Subcutaneous abdominal adipose tissue (tissue), 5 donors: ENCODE measurements around the gene ZNF276.
"Not testable (repeated sequence)": the region's sequence is repeated elsewhere in the genome, so short reads cannot be mapped to it uniquely, and the experiment has no call there.

Source experiments
- H3K27ac ChIP-seq: one replicate; pipeline ENCODE4 v1.7.0; 2013; ENCODE audit warnings: low read depth, mild to moderate bottlenecking, inconsistent platforms, low read length, moderate library complexity
- H3K27me3 ChIP-seq, 5 donors: one replicate each; pipeline ENCODE4 v1.7.0; 2013; ENCODE audit warnings: low read length in 5 of 5, inconsistent platforms in 1 of 5; ENCODE audit not compliant: control insufficient read depth in 5 of 5, insufficient read depth in 4 of 5
- H3K36me3 ChIP-seq, 5 donors: one replicate each; pipeline ENCODE4 v1.7.0; 2013; ENCODE audit warnings: low read length in 5 of 5; ENCODE audit not compliant: control insufficient read depth in 5 of 5, insufficient read depth in 5 of 5
- H3K4me1 ChIP-seq, 5 donors: one replicate each; pipeline ENCODE4 v1.7.0; 2013; ENCODE audit warnings: low read length in 5 of 5, mild to moderate bottlenecking in 3 of 5, moderate library complexity in 1 of 5; ENCODE audit not compliant: control insufficient read depth in 5 of 5, insufficient read depth in 5 of 5
- H3K4me3 ChIP-seq, 5 donors: one replicate each; pipeline ENCODE4 v1.7.0; 2013; ENCODE audit warnings: low read length in 5 of 5, low read depth in 1 of 5
- H3K9ac ChIP-seq, 5 donors: one replicate each; pipeline ENCODE4 v1.7.0; 2013; ENCODE audit warnings: low read length in 5 of 5, mild to moderate bottlenecking in 4 of 5, moderate library complexity in 3 of 5
- H3K9me3 ChIP-seq, 5 donors: one replicate each; pipeline ENCODE4 v1.7.0; 2013; ENCODE audit warnings: low read length in 5 of 5; ENCODE audit not compliant: control insufficient read depth in 5 of 5
- donor health status: healthy.
- donor health status: healthy.
- donor health status: healthy.
- donor health status: healthy.
- donor health status: healthy.

ZNF276 gene

DNA sequence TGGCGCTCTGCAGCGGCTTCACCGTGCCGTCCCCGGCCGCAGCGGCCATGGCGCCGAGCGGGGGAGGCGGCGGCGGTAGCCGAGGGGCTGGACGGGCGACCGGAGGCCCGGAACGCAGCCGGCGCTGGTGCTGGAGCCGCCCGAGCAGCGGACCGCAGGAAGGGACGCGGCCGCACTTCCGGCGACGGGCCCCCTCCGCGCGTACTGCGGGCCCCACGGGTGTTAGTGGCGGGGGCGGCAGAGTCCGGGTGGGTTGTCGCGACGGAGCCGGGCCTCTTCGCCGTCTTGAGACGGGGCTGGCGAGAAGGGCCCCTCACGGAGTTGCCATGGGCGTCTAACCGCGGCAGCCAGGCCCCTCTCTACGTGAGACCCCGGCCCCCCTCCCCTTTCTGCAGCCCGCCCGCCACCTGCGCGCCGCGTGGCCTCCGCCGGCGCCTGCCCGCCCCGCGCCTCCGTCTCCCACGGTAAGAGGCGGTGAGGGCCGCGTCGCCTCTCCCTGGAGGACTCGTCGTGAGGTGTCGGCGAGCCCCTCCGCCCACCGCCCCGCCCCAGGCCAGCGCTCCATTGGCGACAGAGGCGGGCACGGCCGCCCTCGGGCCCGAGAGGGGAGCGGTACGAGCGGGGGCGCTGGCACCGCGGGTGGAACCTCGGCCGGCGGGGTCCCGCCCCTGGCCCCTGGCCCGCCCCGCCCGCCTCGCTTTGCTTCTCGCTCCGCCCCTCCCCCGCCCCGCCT lies at the start of gene ZNF276, which contains the start of gene VPS9D1:
Gene ZNF276, plus strand, starts transcription at position 725 of the 733 bp plus-strand sequence. CDS start 104 bp downstream, outside the sequence.
Gene VPS9D1, minus strand, starts transcription at position 86 of the 733 bp plus-strand sequence. Its CDS starts 37 bp downstream, at position 49.
- peak within 1 kb of the TSS; percentile 80 for H3K27ac ChIP-seq
- H3K4me3 ChIP-seq: peak within 1 kb of the TSS; percentile 71 to 92 (median 81)
- peaks cover 5 to 47% (median 30%) of the 10 kb centered on the region in 5 donors for H3K4me1 ChIP-seq
- H3K27me3 ChIP-seq: no peaks in the 10 kb centered on the region
- H3K9ac ChIP-seq: peak within 1 kb of the TSS; percentile 26 to 80 (median 76)
- H3K9me3 ChIP-seq: no peaks in the 10 kb centered on the region
- peaks cover 0 to 22% (median 16%) of the 10 kb centered on the region in 5 donors for H3K36me3 ChIP-seq

DNA sequence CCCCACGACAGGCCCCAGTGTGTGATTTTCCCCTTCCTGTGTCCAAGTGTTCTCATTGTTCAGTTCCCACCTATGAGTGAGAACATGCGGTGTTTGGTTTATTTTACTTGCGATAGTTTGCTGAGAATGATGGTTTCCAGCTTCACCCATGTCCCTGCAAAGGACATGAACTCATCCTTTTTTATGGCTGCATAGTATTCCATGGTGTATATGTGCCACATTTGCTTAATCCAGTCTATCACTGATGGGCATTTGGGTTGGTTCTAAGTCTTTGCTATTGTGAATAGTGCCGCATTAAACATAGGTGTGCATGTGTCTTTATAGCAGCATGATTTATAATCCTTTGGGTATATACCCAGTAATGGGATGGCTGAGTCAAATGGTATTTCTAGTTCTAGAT lies 49.8 kb upstream of the ZNF276 start:
- not testable (repeated sequence) for H3K9ac ChIP-seq, H3K36me3 ChIP-seq, H3K27ac ChIP-seq, H3K4me1 ChIP-seq, H3K27me3 ChIP-seq, H3K4me3 ChIP-seq, H3K9me3 ChIP-seq

GRCh38 chr16:89672177-89672941 lies 49.0 kb upstream of the ZNF276 start:
- Histone ChIP-seq H3K36me3 (peaks cover 0 to 3% (median 0%) of the 10 kb centered on the region in 5 donors), H3K4me1 (peaks cover 0 to 9% (median 3%) of the 10 kb centered on the region in 5 donors), H3K9me3 (no peaks in the 10 kb centered on the region), H3K27me3 (no peaks in the 10 kb centered on the region), H3K27ac (peak overlapping the region; percentile 9), H3K9ac (peak overlapping the region in 1 of 5 donors; percentile 89), H3K4me3 (peak overlapping the region in 2 of 5 donors; percentile 18 to 20)

DNA sequence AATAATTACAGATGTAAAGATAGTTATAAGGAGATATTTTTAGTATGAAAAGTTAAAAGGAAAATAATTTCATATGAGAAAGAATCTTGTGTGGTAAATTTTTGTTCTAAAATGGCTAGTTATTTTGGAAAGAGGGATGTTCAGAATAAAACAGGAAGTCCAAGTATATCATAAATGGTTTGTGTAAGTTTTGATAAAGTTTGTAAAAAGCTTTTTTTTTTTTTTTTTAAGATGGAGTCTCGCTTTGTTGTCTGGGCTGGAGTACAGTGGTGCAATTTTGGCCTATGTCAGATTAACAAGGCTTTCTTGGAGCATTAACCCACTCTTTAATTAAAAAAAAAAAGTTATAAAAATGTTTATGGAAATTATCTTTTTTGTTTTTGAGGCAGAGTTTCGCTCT lies 43.1 kb upstream of the ZNF276 start:
- H3K27ac ChIP-seq: no peak overlapping the region
- H3K9me3 ChIP-seq: peaks cover 0 to 3% (median 0%) of the 10 kb centered on the region in 5 donors
- H3K9ac ChIP-seq: no peak overlapping the region
- peaks cover 0 to under 1% (median 0%) of the 10 kb centered on the region in 5 donors for H3K4me1 ChIP-seq
- no peaks in the 10 kb centered on the region for H3K27me3 ChIP-seq
- peaks cover 0 to 3% (median 0%) of the 10 kb centered on the region in 5 donors for H3K36me3 ChIP-seq
- no peak overlapping the region for H3K4me3 ChIP-seq

DNA sequence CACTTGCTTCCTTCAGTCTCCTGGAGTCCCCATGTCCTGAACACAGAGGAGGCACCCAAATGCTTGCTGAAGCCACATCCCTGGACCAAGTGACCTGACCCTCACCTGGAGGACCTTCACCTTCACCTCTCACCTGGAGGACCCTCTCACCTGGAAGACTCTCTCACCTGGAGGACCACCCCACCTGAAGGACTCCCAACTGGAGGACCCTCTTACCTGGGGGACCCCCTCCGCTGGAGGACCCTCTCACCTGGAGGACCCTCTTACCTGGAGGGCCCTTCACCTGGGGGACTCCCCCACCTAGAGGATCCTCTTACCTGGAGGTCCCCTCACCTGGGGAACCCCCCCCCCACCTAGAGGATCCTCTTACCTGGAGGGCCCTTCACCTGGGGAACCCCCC lies 35.4 kb upstream of the ZNF276 start:
- H3K36me3 ChIP-seq: peaks cover 0 to 14% (median 8%) of the 10 kb centered on the region in 5 donors
- H3K27me3 ChIP-seq: no peaks in the 10 kb centered on the region
- H3K27ac ChIP-seq: no peak overlapping the region
- H3K9me3 ChIP-seq: peaks cover 0 to 5% (median 0%) of the 10 kb centered on the region in 5 donors
- H3K9ac ChIP-seq: no peak overlapping the region
- H3K4me1 ChIP-seq: peaks cover 0 to 13% (median 10%) of the 10 kb centered on the region in 5 donors
- no peak overlapping the region for H3K4me3 ChIP-seq

- peaks cover 0 to 5% (median 0%) of the 10 kb centered on the region in 5 donors for H3K9me3 ChIP-seq
- H3K9ac ChIP-seq: peak within 1 kb of the TSS; percentile 48 to 92 (median 78)
- peak within 1 kb of the TSS; percentile 76 for H3K27ac ChIP-seq
- H3K4me3 ChIP-seq: peak within 1 kb of the TSS; percentile 80 to 90 (median 87)
- no peaks in the 10 kb centered on the region for H3K27me3 ChIP-seq
- H3K4me1 ChIP-seq: peaks cover 0 to 13% (median 10%) of the 10 kb centered on the region in 5 donors
- H3K36me3 ChIP-seq: peaks cover 0 to 19% (median 13%) of the 10 kb centered on the region in 5 donors
Measured at GRCh38 chr16:89686520-89687091, 34.7 kb upstream of the ZNF276 start, which contains the start of gene CDK10. CDK10 (plus strand) TSS chr16:89686689; CDS start chr16:89686711, 22 bp downstream.

DNA sequence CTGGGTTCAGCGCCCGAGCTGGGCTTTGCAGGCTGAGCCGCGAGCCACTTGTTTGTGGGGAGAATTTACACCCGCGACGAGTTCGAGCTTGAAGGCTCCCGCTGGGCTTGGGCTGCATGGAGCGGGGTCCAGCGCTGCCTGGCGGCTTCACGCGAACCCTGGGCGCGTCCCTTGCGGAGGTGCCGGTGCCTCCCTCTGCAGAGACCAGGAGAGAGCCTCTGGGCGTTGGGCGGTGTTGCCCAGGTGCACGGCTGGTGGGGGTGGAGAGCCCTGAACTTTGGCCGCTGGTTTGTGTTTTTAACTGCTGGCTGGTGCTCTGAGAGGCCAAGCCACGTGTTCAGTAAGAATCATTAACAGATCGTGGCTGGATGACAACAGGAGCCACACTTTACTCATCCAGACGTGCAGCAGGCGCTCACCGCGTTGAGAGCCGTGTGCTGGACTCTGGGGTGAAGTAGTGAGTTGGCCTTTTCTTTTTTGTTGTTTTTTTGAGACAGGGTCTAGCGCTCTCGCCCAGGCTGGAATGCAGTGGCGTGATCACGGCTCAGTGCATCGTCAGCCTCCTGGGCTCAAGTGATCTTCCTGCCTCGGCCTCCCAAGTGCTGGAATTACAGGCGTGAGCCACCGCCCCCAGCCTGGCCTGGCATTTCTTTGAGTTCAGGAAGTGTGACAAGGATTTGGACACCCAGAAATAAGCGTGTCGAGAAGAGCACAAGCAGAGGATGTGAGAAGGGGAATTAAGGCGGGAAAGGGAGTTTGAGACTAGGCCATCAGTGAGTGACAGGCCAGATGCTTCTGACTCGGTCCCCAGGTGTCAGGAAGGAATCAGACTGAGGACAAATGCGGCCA lies 34.0 kb upstream of the ZNF276 start:
- peaks cover 0 to 26% (median 19%) of the 10 kb centered on the region in 5 donors for H3K36me3 ChIP-seq
- H3K27me3 ChIP-seq: no peaks in the 10 kb centered on the region
- H3K27ac ChIP-seq: peak overlapping the region; percentile 76
- H3K9me3 ChIP-seq: peaks cover 0 to 5% (median 0%) of the 10 kb centered on the region in 5 donors
- peak overlapping the region; percentile 80 to 90 (median 87) for H3K4me3 ChIP-seq
- H3K9ac ChIP-seq: peak overlapping the region; percentile 48 to 92 (median 78)
- H3K4me1 ChIP-seq: peaks cover 0 to 13% (median 10%) of the 10 kb centered on the region in 5 donors

- Histone ChIP-seq H3K9ac (no peak overlapping the region), H3K4me1 (peaks cover 0 to 13% (median 10%) of the 10 kb centered on the region in 5 donors), H3K27me3 (no peaks in the 10 kb centered on the region), H3K27ac (no peak overlapping the region), H3K4me3 (no peak overlapping the region), H3K9me3 (peaks cover 0 to 5% (median 0%) of the 10 kb centered on the region in 5 donors), H3K36me3 (peaks cover 0 to 30% (median 26%) of the 10 kb centered on the region in 5 donors)
Measured at GRCh38 chr16:89688395-89688794, 32.9 kb upstream of the ZNF276 start.

- Histone ChIP-seq H3K4me1 (peaks cover 0 to 13% (median 10%) of the 10 kb centered on the region in 5 donors), H3K27me3 (no peaks in the 10 kb centered on the region), H3K36me3 (peaks cover 0 to 38% (median 34%) of the 10 kb centered on the region in 5 donors), H3K9me3 (peaks cover 0 to 5% (median 0%) of the 10 kb centered on the region in 5 donors), H3K4me3 (no peak overlapping the region), H3K27ac (no peak overlapping the region), H3K9ac (no peak overlapping the region)
Measured at GRCh38 chr16:89689142-89689541, 32.2 kb upstream of the ZNF276 start.
